K562 (cell line): Measurements from ENCODE around the gene ASB13. TPM values are rescaled to one million over a fixed set of nuclear protein-coding genes. Genes with fewer than 3 reads are reported as not detected.

Experiments
- ATAC-seq: fragments of 200-7000 bp; cut with Tn5 transposase; 3 replicates; pipeline ENCODE4 v1.9.1; 2020; ENCODE audit warnings: moderate library complexity
- BruUV-seq: library from RNA; stranded (reverse); fragments of 400-500 nt; replicated peaks from 2 replicates; lab custom pipeline; 2021; lab: Mats Ljungman, UMichigan
- CTCF ChIA-PET: fragments of 300-600 bp; formaldehyde crosslinking; extraction: SDS; loops from one replicate; lab custom pipeline; 2021; ENCODE audit warnings: low intra/inter-chr PET ratio; lab: Yijun Ruan, JAX
- POLR2A ChIA-PET: fragments of 300-600, 350-650 bp; sonication (Branson Sonifier 250); formaldehyde crosslinking; extraction: SDS; loops from one replicate; lab custom pipeline; 2021; ENCODE audit warnings: antibody characterized with exemption, inconsistent platforms; lab: Yijun Ruan, JAX
- DNase-seq, 4 experiments: peaks; one replicate each; pipeline versions ENCODE4 v3.0.0 to v3.0.0-alpha.2; 2011 to 2018; ENCODE audit warnings: low spot score in 3 of 4, mixed read lengths in 3 of 4; ENCODE audit errors: extremely low read depth in 1 of 4
- FAIRE-seq: peaks from 2 replicates; lab custom pipeline; 2011; peaks lifted over from hg19 to GRCh38; lab: Jason Lieb, UNC
- H2AFZ ChIP-seq: 2 replicates; pipeline ENCODE4 v1.6.0; 2011; ENCODE audit warnings: low read depth, low read length, control low read depth, inconsistent platforms
- H3K27ac ChIP-seq: fragments of 200-600 bp; 3 replicates; pipeline ENCODE4 v1.8.0; 2011; ENCODE audit warnings: low read depth, mild to moderate bottlenecking, control low read depth, inconsistent platforms, low read length, moderate library complexity, mixed read lengths; ENCODE audit errors: extremely low read depth
- H3K27me3 ChIP-seq, 2 experiments: fragments of 300-600 bp in 1 of 2; 2 replicates in 1 of 2; 3 replicates in 1 of 2; pipeline versions ENCODE4 v1.6.0 to v1.8.0; 2011; ENCODE audit warnings: inconsistent platforms in 2 of 2, low read length in 2 of 2, mild to moderate bottlenecking in 1 of 2, mixed read lengths in 1 of 2, moderate library complexity in 1 of 2; ENCODE audit not compliant: control insufficient read depth in 2 of 2, insufficient read depth in 2 of 2
- H3K36me3 ChIP-seq: fragments of 300-600 bp; 3 replicates; pipeline ENCODE4 v1.8.0; 2011; ENCODE audit warnings: mild to moderate bottlenecking, low read length, inconsistent platforms; ENCODE audit not compliant: control insufficient read depth, insufficient read depth
- H3K4me1 ChIP-seq, 2 experiments: fragments of 200-600 bp in 1 of 2; replicated peaks in 1 of 2; 2 replicates in 1 of 2; 3 replicates in 1 of 2; pipeline versions ENCODE4 v1.5.1 to v1.8.0; 2011; ENCODE audit warnings: inconsistent platforms in 2 of 2, low read length in 2 of 2, mild to moderate bottlenecking in 1 of 2, mixed read lengths in 1 of 2, moderate library complexity in 1 of 2; ENCODE audit not compliant: control insufficient read depth in 2 of 2, insufficient read depth in 2 of 2
- H3K4me2 ChIP-seq: 2 replicates; pipeline ENCODE4 v1.6.1; 2011; ENCODE audit warnings: low read length, control low read depth, inconsistent platforms, mixed read lengths; ENCODE audit not compliant: insufficient read depth
- H3K4me3 ChIP-seq: fragments of 200-600 bp; sonication (generic), shearing (Covaris generic); 2 replicates; pipeline ENCODE4 v1.5.1; 2016; ENCODE audit warnings: control low read depth, inconsistent platforms
- H3K79me2 ChIP-seq: fragments of 200-600 bp; 3 replicates; pipeline ENCODE4 v1.8.0; 2011; ENCODE audit warnings: low read length, inconsistent platforms; ENCODE audit not compliant: control insufficient read depth, insufficient read depth
- H3K9ac ChIP-seq, 2 experiments: 2 replicates each; pipeline versions ENCODE4 v1.6.0 to v1.6.1; 2011; ENCODE audit warnings: low read depth in 2 of 2, low read length in 2 of 2, control low read depth in 1 of 2, inconsistent platforms in 1 of 2, mild to moderate bottlenecking in 1 of 2, mixed read lengths in 1 of 2; ENCODE audit not compliant: insufficient read depth in 1 of 2
- H3K9me1 ChIP-seq: one replicate; pipeline ENCODE4 v1.6.0; 2011; ENCODE audit warnings: inconsistent platforms, mild to moderate bottlenecking, low read length, moderate library complexity; ENCODE audit not compliant: control insufficient read depth, insufficient read depth
- H3K9me3 ChIP-seq: replicated peaks from 2 replicates; pipeline ENCODE4 v1.5.1; 2011; ENCODE audit warnings: low read depth, low read length, inconsistent platforms; ENCODE audit not compliant: control insufficient read depth, insufficient read depth
- H4K20me1 ChIP-seq: replicated peaks from 2 replicates; pipeline ENCODE4 v1.6.1; 2011; ENCODE audit warnings: low read length, inconsistent platforms, mixed read lengths; ENCODE audit not compliant: control insufficient read depth, insufficient read depth
- ARID2 ChIP-seq: fragments of 450-650 bp; IDR thresholded peaks from 2 replicates; pipeline ENCODE4 v1.6.1; 2017; ENCODE audit warnings: antibody characterized with exemption, mild to moderate bottlenecking
- CBFA2T2 ChIP-seq: fragments of 450-650 bp; conservative IDR thresholded peaks from 2 replicates; pipeline ENCODE4 v1.6.1; 2017; ENCODE audit warnings: mild to moderate bottlenecking
- CHD4 ChIP-seq: fragments of 200-600 bp; sonication (generic); IDR thresholded peaks from 3 replicates; pipeline ENCODE4 v1.6.1; 2012; ENCODE audit warnings: low read depth, mild to moderate bottlenecking, mixed read lengths, low read length, inconsistent platforms; ENCODE audit not compliant: insufficient read depth, insufficient replicate concordance, poor library complexity, severe bottlenecking
- GATA2 ChIP-seq: sonication (generic); formaldehyde crosslinking; IDR thresholded peaks from 2 replicates; pipeline ENCODE4 v1.4.0; 2020; ENCODE audit warnings: mild to moderate bottlenecking, missing genetic modification reagents
- MAFK ChIP-seq: IDR thresholded peaks from 2 replicates; pipeline ENCODE4 v1.6.1; 2011; ENCODE audit warnings: low read length, improper control_type of control experiment
- MCM3 ChIP-seq: fragments of 450-650 bp; IDR thresholded peaks from 2 replicates; pipeline ENCODE4 v1.6.1; 2016
- PCBP1 ChIP-seq: fragments of 200-400 bp; formaldehyde crosslinking; IDR thresholded peaks from 2 replicates; pipeline ENCODE4 v1.6.1; 2018; ENCODE audit warnings: mild to moderate bottlenecking, low read depth, low read length; ENCODE audit not compliant: poor library complexity, severe bottlenecking
- SPI1 ChIP-seq: IDR thresholded peaks from 2 replicates; pipeline ENCODE4 v1.6.1; 2011; ENCODE audit warnings: low read depth, low read length, control low read depth, borderline replicate concordance
- ZNF134 ChIP-seq: fragments of 250-450 bp; sonication (Bioruptor Pico); conservative IDR thresholded peaks from 2 replicates; pipeline ENCODE4 v1.4.0; 2020
- ZNF324 ChIP-seq: fragments of 250-450 bp; sonication (Bioruptor Pico); IDR thresholded peaks from 2 replicates; pipeline ENCODE4 v1.4.0; 2020; ENCODE audit warnings: mild to moderate bottlenecking
- WGBS: fragments of 100-300 bp; shearing (Covaris generic); methylation state at CpG from one replicate; pipeline ENCODE4 v1.1.6; 2016; ENCODE audit warnings: low coverage, mixed read lengths; ENCODE audit not compliant: insufficient coverage; ENCODE audit errors: missing lambda C conversion rate; 5-methylcytosine and 5-hydroxymethylcytosine counted together
- in situ Hi-C: fragments of 300-500 bp; cut with MboI; formaldehyde crosslinking; loops from 4 replicates; pipeline ENCODE4 v1.15.0; 2018; ENCODE audit warnings: inconsistent platforms, mixed read lengths
- intact Hi-C: fragments of 100-400 bp; cut with micrococcal nuclease; formaldehyde crosslinking; loops from 2 replicates; pipeline ENCODE4 v1.14.2; 2022
- polyA plus RNA-seq, 8 experiments: library from polyadenylated mRNA; depleted of rRNA in 4 of 8; stranded (reverse) in 5 of 8; unstranded in 3 of 8; fragments of >200 nt; fragmentation: Nextera tagmentation in 2 of 8; fragmentation: Illumina TruSeq in 1 of 8; extraction: Ambion mirVana in 2 of 8; extraction: Trizol in 1 of 8; gene quantifications; 2 replicates each; pipeline versions ENCODE4 v1.2.1 to v1.2.3, GENCODE V29; 2011 to 2014; ENCODE audit warnings: inconsistent platforms in 1 of 8, missing spikeins in 1 of 8
- total RNA-seq, 7 experiments: library from RNA; depleted of rRNA in 6 of 7; stranded (reverse); fragments of >200 nt in 6 of 7; fragmentation: Illumina TruSeq in 2 of 7; extraction: Trizol in 2 of 7; gene quantifications; 2 replicates each; pipeline versions ENCODE4 v1.2.1 to v1.2.3, GENCODE V29; 2011 to 2021; ENCODE audit warnings: low replicate concordance in 1 of 7
- TF ChIP-seq, protein P1 (sequence below): fragments of 450-650 bp; IDR thresholded peaks from 2 replicates; pipeline ENCODE4 v1.7.1; 2018; ENCODE audit warnings: mild to moderate bottlenecking, low read depth; ENCODE audit not compliant: partially characterized antibody
- TF ChIP-seq, protein P2 (sequence below), 2 experiments: IDR thresholded peaks; 2 replicates each; pipeline ENCODE4 v1.6.1; 2012; ENCODE audit warnings: improper control_type of control experiment in 2 of 2, low read depth in 2 of 2, low read length in 2 of 2, borderline replicate concordance in 1 of 2
- TF ChIP-seq, protein P3 (sequence below): sonication (generic); formaldehyde crosslinking; IDR thresholded peaks from 2 replicates; pipeline ENCODE4 v1.8.1; 2023; ENCODE audit warnings: mild to moderate bottlenecking, missing genetic modification reagents

Gene ASB13
- total and polyA plus RNA-seq, 9 of the 15 experiments (the other 6 are each of a cell fraction or from before 2014, with no cell fraction given) = 5.2 to 28.8 (median 16.9) TPM

DNA sequence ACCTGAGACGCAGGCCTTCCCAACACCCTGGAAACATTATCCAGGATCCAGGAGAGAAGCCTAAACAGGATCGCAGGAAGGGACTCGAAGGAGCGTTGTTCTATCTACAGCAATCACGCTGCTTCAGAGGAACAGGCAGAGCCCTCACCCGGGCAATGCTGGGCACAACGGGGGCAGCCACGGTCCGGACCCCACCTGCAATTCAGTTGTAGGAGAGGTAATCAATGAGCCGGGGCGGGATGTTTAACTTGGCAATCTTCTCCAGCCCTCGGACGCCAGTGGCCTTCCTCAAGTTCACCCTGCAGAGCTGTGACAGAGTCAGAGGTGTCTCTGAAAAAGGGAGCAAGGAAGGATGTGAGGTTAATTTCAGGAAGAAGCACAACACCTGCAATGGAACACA lies 25.9 kb downstream of the ASB13 start (continued):
- TF ChIP-seq, protein P1, sequence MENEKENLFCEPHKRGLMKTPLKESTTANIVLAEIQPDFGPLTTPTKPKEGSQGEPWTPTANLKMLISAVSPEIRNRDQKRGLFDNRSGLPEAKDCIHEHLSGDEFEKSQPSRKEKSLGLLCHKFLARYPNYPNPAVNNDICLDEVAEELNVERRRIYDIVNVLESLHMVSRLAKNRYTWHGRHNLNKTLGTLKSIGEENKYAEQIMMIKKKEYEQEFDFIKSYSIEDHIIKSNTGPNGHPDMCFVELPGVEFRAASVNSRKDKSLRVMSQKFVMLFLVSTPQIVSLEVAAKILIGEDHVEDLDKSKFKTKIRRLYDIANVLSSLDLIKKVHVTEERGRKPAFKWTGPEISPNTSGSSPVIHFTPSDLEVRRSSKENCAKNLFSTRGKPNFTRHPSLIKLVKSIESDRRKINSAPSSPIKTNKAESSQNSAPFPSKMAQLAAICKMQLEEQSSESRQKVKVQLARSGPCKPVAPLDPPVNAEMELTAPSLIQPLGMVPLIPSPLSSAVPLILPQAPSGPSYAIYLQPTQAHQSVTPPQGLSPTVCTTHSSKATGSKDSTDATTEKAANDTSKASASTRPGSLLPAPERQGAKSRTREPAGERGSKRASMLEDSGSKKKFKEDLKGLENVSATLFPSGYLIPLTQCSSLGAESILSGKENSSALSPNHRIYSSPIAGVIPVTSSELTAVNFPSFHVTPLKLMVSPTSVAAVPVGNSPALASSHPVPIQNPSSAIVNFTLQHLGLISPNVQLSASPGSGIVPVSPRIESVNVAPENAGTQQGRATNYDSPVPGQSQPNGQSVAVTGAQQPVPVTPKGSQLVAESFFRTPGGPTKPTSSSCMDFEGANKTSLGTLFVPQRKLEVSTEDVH = no peak

DNA sequence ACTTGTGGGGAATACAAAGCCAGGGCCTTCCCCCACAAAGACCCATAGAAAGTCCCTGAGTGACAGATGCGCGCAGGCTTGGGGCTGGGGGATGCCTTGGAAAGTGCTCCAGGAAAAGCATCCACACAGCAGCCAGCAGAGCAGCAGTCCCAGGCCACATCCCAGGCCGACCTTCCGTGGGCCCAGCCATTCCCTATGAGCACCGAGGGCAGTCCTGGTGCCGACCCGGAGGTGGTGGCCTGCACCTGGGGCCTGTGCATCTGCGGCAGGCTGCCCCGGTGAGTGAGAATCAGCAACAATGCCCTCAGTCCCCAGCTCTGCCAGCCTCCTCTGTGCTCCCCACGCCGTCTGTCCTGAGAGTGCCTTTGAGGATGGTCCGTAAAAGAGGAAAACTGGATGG lies 26.4 kb downstream of the ASB13 start:
- FAIRE-seq = no peak
- no peak overlapping the region; a peak in 1 of 4 replicates for H3K9ac ChIP-seq

More for the DNA sequence above, 26.4 kb downstream of the ASB13 start:
- Histone ChIP-seq H4K20me1 (no peaks in the 10 kb centered on the region), H3K27me3 (peaks cover 4 to 10% of the 10 kb centered on the region in 2 experiments; a peak in 3 of 5 replicates), H3K36me3 (peaks cover 23% of the 10 kb centered on the region; the same call in 2 of the 3 replicates), H3K79me2 (no peaks in the 10 kb centered on the region), H2AFZ (no peak overlapping the region), H3K4me1 (peaks cover 0 to 5% of the 10 kb centered on the region in 2 experiments; a peak in 1 of 5 replicates), H3K9me3 (no peaks in the 10 kb centered on the region), H3K4me2 (no peak overlapping the region), H3K4me3 (no peak overlapping the region), H3K9me1 (no peaks in the 10 kb centered on the region), H3K27ac (no peak overlapping the region)
- ChIA-PET CTCF (no interaction called here), POLR2A (interaction anchor here (0.6 kb wide), 1 partner anchor 51 kb away, joined by 3 read pairs; no protein-coding TSS in a partner anchor)
- intact Hi-C loops = no loop called here
- BruUV-seq = no TSS peak
- in situ Hi-C loops = no loop called here
- no peak for TF ChIP-seq ZNF324 (CRISPR knock-in tag)
- no peak for TF ChIP-seq CBFA2T2
- TF ChIP-seq CHD4 = no peak
- no peak for TF ChIP-seq SPI1
- TF ChIP-seq MAFK = no peak
- TF ChIP-seq, protein P2, sequence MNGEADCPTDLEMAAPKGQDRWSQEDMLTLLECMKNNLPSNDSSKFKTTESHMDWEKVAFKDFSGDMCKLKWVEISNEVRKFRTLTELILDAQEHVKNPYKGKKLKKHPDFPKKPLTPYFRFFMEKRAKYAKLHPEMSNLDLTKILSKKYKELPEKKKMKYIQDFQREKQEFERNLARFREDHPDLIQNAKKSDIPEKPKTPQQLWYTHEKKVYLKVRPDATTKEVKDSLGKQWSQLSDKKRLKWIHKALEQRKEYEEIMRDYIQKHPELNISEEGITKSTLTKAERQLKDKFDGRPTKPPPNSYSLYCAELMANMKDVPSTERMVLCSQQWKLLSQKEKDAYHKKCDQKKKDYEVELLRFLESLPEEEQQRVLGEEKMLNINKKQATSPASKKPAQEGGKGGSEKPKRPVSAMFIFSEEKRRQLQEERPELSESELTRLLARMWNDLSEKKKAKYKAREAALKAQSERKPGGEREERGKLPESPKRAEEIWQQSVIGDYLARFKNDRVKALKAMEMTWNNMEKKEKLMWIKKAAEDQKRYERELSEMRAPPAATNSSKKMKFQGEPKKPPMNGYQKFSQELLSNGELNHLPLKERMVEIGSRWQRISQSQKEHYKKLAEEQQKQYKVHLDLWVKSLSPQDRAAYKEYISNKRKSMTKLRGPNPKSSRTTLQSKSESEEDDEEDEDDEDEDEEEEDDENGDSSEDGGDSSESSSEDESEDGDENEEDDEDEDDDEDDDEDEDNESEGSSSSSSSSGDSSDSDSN (IDR thresholded peaks at IDR 0.05; ENCODE audit: borderline replicate concordance in 1 of 2, low read depth in 2 of 2, low read length in 2 of 2) = no peak
- no peak for TF ChIP-seq PCBP1
- no peak for TF ChIP-seq GATA2 (CRISPR knock-in tag)
- no peak for TF ChIP-seq ZNF134
- TF ChIP-seq, protein P3, sequence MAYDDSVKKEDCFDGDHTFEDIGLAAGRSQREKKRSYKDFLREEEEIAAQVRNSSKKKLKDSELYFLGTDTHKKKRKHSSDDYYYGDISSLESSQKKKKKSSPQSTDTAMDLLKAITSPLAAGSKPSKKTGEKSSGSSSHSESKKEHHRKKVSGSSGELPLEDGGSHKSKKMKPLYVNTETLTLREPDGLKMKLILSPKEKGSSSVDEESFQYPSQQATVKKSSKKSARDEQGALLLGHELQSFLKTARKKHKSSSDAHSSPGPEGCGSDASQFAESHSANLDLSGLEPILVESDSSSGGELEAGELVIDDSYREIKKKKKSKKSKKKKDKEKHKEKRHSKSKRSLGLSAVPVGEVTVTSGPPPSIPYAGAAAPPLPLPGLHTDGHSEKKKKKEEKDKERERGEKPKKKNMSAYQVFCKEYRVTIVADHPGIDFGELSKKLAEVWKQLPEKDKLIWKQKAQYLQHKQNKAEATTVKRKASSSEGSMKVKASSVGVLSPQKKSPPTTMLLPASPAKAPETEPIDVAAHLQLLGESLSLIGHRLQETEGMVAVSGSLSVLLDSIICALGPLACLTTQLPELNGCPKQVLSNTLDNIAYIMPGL (CRISPR knock-in tag) = no peak
- no peak for TF ChIP-seq MCM3
- TF ChIP-seq ARID2 = no peak
- WGBS = 78% methylated on average over 12 of the region's 12 CpGs
- DNase-seq (no peak), ATAC-seq (no peak)
